HepG2 (cell line): ENCODE measurements around the gene ZSWIM6. TPM values are rescaled to one million over a fixed set of nuclear protein-coding genes. Genes with fewer than 3 reads are reported as not detected.

ENCODE experiments used
- BCL3 ChIP-seq: sonication (generic); formaldehyde crosslinking; IDR thresholded peaks from 2 replicates; pipeline ENCODE4 v1.5.1; 2020; ENCODE audit warnings: mild to moderate bottlenecking, missing genetic modification reagents, moderate library complexity
- CCDC6 ChIP-seq: sonication (generic); formaldehyde crosslinking; IDR thresholded peaks from 2 replicates; pipeline ENCODE4 v1.8.1; 2022; ENCODE audit warnings: mild to moderate bottlenecking, missing genetic modification reagents, moderate library complexity
- RFXAP ChIP-seq: sonication (generic); formaldehyde crosslinking; IDR thresholded peaks from 2 replicates; pipeline ENCODE4 v1.4.0; 2020; ENCODE audit warnings: missing genetic modification reagents, borderline replicate concordance
- TGIF2 ChIP-seq: IDR thresholded peaks from 2 replicates; pipeline ENCODE4 v1.6.1; 2016; ENCODE audit warnings: control low read depth, missing compliant biosample characterization
- ZNF501 ChIP-seq: sonication (generic); formaldehyde crosslinking; IDR thresholded peaks from 2 replicates; pipeline ENCODE4 v1.5.1; 2020; ENCODE audit warnings: mild to moderate bottlenecking, moderate library complexity, missing genetic modification reagents
- ZNF563 ChIP-seq: sonication (generic); formaldehyde crosslinking; IDR thresholded peaks from 2 replicates; pipeline ENCODE4 v1.8.0; 2022; ENCODE audit warnings: mild to moderate bottlenecking, moderate library complexity, missing genetic modification reagents
- ZNF629 ChIP-seq: sonication (generic); formaldehyde crosslinking; conservative IDR thresholded peaks from 2 replicates; pipeline ENCODE4 v1.5.0; 2020; ENCODE audit warnings: missing genetic modification reagents
- ZNF710 ChIP-seq: sonication (generic); formaldehyde crosslinking; IDR thresholded peaks from 2 replicates; pipeline ENCODE4 v1.5.0; 2020; ENCODE audit warnings: mild to moderate bottlenecking, missing genetic modification reagents, borderline replicate concordance
- ZNF792 ChIP-seq: IDR thresholded peaks from 2 replicates; pipeline ENCODE4 v1.6.1; 2016
- polyA plus RNA-seq, 8 experiments: library from polyadenylated mRNA; depleted of rRNA in 3 of 8; stranded (reverse) in 7 of 8; unstranded in 1 of 8; fragments of >200 nt; fragmentation: Illumina TruSeq in 4 of 8; extraction: Trizol in 4 of 8; gene quantifications; 2 replicates each; pipeline versions ENCODE4 v1.2.1 to v1.2.3, GENCODE V29; 2011 to 2016; ENCODE audit warnings: low read depth in 4 of 8, missing spikeins in 1 of 8, mixed read lengths in 1 of 8; ENCODE audit not compliant: insufficient read depth in 1 of 8
- total RNA-seq, 5 experiments: library from RNA; depleted of rRNA; stranded (reverse); fragments of >200 nt; fragmentation: Illumina TruSeq; extraction: Trizol; gene quantifications; 2 replicates each; pipeline ENCODE4 v1.2.3, GENCODE V29; 2016; ENCODE audit warnings: low read depth in 1 of 5

ZSWIM6 gene
- total and polyA plus RNA-seq, 2 of the 13 experiments (the other 11 are each of a cell fraction or from before 2014, with no cell fraction given) = 0.82 to 1.9 TPM

DNA sequence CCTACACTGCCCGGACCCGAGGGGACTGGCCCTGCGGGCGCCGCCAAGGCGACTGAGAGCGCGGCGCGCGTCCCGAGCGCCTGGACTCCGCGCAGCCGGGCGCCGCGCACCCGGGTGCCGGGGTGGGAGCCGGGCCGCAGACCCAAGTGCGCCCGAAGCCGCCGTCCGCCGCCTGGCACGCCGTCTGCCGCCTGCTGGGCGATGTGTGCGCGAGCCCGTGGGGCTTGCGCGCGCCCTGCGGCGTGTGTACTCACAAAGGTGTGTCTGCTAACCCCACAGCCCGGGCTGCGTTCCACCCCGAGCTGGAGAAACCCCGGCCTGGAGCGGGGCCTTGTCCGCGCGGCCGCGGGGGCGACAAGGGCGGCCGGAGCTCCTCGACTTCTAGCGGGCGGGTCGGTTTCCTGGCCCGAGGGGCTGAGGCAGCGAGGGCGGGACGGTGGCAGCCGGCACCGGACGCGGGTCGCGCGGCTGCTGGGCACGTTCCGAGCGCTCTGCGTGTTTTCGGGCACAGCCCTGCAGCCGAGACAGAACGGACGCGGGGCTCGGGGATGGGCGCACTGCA, 1.1 kb upstream of the ZSWIM6 start (continued):
- peak; percentile 63; the same call in 1 of the 2 replicates for TF ChIP-seq CCDC6 (CRISPR knock-in tag)
- TF ChIP-seq ZNF710 (CRISPR knock-in tag) = 0 out of 2 replicates have a peak, but pooled peaks have one; percentile 10
- peak; percentile 54; the same call in 1 of the 2 replicates for TF ChIP-seq BCL3 (CRISPR knock-in tag)
- TF ChIP-seq ZNF563 (CRISPR knock-in tag) = peak; percentile 15; the same call in 1 of the 2 replicates
- TF ChIP-seq ZNF501 (CRISPR knock-in tag) = peak; percentile 21; the same call in 1 of the 2 replicates
- 0 out of 2 replicates have a peak, but pooled peaks have one; percentile 25 for TF ChIP-seq RFXAP (CRISPR knock-in tag)
- 0 out of 2 replicates have a peak, but pooled peaks have one; percentile 12 for TF ChIP-seq ZNF629 (CRISPR knock-in tag)
- 0 out of 2 replicates have a peak, but pooled peaks have one; percentile 12 for TF ChIP-seq ZNF792 (CRISPR knock-in tag)
- TF ChIP-seq TGIF2 = no peak
